Globus pallidus (tissue), 1 donor: ENCODE results near the gene NAP1L4.

ENCODE experiments used
- DNase-seq: peaks from one replicate; pipeline ENCODE4 v3.0.0-alpha.2; 2015; ENCODE audit warnings: low spot score

NAP1L4 gene

DNA sequence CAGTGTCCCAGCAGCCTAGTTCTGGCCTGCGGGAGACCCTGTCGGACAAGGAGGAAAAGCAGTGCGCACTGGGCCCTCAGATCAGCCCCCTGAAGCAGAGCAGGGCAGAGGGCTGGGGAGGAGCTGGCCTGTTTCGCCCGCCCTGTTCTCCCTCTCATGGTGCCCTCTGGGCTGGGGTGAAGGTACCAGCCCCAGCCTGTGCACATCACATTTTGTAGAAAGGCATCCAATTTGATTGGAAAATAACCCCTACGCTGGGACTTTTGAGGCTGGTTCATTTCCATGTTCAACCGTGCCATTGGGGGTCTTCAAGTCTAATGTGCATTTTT lies 832 bp upstream of the NAP1L4 start:
- no peak for DNase-seq

GRCh38 chr11:2991452-2992233 lies 486 bp downstream of the NAP1L4 start:
- no peak for DNase-seq

- no peak for DNase-seq
Observed at GRCh38 chr11:2990617-2991451, 1.3 kb downstream of the NAP1L4 start.

- no peak for DNase-seq
Observed at GRCh38 chr11:2989551-2989950, 2.6 kb downstream of the NAP1L4 start.

DNA sequence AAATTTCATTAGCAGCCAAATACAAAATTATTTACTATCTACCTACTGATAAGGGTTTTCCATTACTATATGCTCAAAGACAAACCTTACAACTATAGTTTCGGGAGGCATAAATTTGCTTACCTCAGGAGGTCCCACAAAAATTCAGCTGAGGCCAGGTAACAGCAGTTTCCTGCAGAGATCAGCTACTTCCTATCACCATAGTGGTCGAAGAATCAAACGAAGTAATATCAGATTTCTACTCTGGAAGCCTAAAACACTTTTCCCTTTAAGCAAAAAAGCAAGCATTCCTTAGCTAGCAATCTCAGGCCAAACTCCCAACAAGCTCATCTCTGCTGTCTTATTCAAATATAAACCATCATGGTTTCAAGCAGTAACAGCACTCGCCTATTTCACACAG lies 3.1 kb downstream of the NAP1L4 start:
- no peak for DNase-seq

GRCh38 chr11:2987881-2988861 lies 4.0 kb downstream of the NAP1L4 start:
- DNase-seq: no peak

- DNase-seq: no peak
Observed at GRCh38 chr11:2983908-2984307, 8.2 kb downstream of the NAP1L4 start.

GRCh38 chr11:2982214-2982613 lies 9.9 kb downstream of the NAP1L4 start:
- DNase-seq: no peak

- no peak for DNase-seq
Observed at GRCh38 chr11:2981130-2981529, 11.0 kb downstream of the NAP1L4 start.

DNA sequence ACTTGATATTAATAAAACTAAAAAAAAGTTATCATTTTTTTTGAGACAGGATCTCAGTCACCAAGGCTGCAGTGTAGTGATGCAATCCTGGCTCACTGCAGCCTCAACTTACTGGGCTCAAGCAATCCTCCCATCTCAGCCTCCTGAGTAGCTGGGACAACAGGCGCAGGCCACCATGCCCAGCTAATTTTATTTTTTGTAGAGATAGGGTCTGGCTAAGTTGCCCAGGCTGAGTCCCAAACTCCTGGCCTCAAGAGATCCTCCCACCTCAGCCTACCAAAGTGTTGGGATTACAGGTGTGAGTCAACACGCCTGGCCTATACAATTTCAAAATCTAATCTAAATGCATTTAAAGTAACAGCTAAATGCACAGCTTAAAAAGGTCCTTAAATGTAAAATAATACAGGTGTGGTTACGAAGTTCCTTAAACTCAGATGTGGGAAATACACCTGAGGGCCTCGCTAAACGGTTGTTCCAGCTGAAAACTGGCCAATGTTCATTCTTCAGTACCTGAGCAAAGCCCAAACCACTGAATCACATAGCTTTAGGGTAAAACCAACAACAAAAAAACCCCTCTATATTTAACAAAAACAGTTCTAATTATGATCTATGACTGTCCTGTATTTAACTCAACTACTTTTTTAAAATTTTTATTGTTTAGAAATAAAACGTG lies 11.8 kb downstream of the NAP1L4 start:
- no peak for DNase-seq

DNA sequence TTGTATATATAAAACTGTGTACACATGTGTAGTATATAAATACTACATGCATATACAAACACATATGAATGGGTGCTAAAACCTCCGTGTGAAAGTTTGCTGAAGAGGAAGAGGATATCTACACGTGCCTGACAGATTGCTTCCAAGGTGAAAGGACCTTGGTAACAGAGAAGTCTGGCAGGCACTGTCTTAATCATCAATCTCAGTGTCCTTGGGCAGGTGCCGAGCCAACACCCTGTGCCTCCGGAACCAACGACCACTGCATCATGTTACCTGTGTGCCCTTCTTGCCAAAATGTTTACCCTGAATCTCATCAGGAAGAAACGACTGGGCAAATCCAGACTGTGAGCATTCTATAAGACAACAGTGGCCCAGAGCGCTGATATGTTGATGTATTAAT lies 15.0 kb downstream of the NAP1L4 start:
- no peak for DNase-seq

GRCh38 chr11:2976294-2977063 lies 15.7 kb downstream of the NAP1L4 start:
- no peak for DNase-seq

- peak; percentile 77 for DNase-seq
Observed at GRCh38 chr11:2975594-2975993, 16.5 kb downstream of the NAP1L4 start.

DNA sequence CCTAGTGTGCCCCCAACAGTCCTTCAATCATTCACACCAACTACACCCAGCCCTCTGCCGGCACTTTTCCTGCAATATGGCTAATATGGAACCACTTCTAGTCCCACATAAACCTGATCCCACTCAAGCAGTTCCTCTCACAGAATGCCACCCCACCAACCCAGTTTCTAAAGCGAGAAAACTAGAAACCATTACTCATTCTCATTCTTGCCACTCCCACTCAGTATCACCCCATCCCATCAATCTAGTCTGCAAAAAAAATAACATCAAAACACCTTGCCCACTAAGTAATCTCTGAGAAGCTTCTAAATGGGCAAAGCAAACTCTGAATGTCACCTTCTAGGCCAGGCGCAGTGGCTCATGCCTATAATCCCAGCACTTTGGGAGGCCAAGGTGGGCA lies 17.9 kb downstream of the NAP1L4 start:
- DNase-seq: no peak

- no peak for DNase-seq
Observed at GRCh38 chr11:2968341-2968900, 23.7 kb downstream of the NAP1L4 start.

- DNase-seq: no peak
Observed at GRCh38 chr11:2964782-2965181, 27.3 kb downstream of the NAP1L4 start.

- no peak for DNase-seq
Observed at GRCh38 chr11:2963761-2964160, 28.4 kb downstream of the NAP1L4 start.

- no peak for DNase-seq
Observed at GRCh38 chr11:2963112-2963754, 28.9 kb downstream of the NAP1L4 start.

- no peak for DNase-seq
Observed at GRCh38 chr11:2961080-2961479, 31.0 kb downstream of the NAP1L4 start.

DNA sequence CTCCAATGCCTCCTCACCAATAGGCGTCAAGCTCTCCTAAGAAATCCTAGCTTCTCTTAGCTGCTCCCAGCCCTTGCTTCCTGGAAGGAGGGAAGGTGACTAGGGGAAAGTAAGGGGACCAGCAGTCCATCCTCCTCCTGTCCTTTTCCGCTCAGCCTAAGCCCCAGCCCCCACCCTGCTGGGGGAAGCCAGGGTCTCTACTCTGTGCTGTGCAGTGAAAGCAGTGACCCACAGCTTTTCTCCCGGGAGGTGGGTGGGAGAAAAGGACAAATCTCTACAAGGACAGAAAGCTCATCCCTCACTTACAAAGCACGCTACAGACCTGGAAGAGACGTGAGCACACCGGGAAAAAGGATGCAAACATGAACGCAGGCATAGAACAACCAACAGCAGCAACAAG lies 32.0 kb downstream of the NAP1L4 start:
- DNase-seq: no peak
